HS-5 (cell line): ENCODE measurements around the gene MAGEF1.
"Not testable (repeated sequence)": the region's sequence is repeated elsewhere in the genome, so short reads cannot be mapped to it uniquely, and the experiment has no call there.

Experiments used
- DNase-seq: peaks from one replicate; pipeline ENCODE4 v3.0.0-alpha.2; 2012; ENCODE audit warnings: low read depth

MAGEF1 gene

DNA sequence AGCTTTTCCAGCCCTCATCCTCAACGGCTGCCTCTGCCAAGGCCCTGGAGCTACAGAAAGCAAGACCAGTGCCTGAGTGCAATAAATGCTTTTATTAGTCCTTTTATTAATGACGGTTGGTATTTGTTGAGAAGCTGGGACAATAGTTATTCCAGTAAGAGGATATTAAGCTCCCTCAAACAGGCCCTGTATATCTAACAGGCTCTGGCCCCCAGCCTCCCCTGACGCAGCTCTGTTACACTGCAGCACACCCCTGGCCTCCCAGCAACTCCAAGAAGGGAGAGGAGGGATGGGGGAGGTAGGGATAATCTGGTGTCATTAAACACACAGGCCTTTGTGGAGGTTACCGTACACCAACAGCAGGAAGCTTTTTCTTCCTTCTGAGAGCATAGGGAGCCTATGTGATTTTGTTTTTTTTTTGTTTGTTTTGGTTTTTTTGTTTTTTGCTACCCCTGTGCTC lies 30.8 kb upstream of the MAGEF1 start:
- DNase-seq, result no peak

DNA sequence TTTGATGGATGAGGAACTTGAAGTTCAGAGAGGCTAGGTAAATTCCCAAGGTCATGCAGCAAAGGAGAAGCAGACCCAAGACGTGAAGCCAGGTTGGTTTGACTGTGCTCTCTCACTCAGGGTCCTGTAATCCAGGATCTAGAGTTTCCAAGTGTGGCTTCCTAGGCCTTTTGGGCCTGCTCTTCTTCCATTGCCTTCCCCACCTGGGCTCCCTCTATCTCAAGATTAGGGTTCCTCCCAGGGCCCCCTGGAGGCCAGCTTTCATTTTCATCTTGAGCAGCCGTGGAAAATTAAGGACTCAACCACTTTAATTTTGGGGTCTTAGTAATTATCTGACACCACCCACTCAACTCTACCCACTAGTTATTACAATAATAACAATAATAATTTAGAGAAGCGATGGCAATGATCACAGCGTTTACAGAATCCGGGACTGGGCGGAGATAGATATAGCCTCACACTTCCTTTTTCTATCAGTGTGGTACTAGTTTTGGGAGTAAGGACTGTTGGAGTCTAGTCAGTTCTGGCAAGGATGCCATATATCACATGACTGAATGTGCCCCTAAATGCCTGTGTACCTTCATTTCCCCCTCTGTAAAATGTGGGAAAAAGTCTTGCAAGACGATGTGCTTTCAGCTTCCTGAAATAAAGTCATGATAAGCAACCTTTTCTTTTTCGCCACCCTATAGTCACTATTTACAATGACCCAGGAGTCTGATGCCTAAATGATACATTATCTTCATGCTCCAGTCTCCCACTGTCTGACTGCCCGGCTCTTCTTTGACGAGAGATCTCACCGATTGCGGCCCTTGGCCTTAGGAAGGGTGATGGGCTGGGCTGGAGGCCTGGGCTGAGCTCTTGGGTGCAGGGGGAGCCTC lies 30.2 kb upstream of the MAGEF1 start:
- DNase-seq, result no peak

DNA sequence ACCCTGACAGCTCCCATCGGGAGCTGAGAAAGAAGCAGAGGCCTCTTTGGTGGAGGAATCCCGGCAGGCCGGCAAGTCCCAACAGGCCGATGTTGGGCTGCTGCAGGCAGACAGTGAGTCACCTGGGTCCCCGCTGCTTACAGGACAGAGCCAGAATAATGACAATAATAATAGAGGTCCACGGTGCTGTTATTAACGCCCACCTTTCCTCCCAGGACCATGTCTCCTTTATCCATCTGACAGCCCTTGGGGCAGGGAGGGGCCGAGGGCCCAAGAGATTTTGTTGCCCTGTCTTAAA lies 29.3 kb upstream of the MAGEF1 start:
- DNase-seq, result no peak

DNA sequence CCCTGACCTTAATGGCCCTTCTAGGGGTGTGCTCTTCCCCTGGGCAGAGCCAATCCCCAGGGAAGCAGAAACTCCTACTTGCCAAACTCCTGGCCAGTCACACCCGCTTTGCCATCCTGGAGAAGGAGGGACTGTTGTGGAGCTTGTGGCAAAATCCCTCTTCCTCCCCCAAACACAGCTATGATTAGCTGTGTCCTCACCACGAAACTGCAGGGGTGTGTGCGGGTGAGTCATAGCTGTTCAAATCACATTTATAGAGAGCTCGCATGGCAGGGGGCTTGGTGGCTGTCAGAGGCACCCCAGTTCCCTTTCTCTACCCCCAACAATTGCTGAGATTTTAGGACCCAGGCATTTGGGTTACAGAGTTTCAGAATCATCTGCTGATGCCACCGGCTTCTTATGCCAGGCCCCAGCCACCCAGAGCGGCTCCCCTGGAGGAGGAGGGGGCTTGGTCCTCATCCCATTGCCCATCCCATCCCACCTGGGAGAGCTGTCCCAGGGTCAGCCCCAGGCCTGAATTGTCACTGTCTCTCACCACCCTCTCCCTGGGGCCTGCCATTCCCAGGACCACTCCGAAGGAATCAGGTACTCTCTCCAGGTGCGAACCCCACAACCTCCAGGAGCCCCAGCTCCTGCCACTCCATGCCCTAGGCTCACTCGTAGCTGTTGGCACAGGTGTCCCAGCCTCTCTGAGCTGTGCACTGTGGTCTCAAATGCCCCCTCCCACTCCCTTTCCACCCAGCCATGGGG lies 28.8 kb upstream of the MAGEF1 start:
- peak; percentile 46 for DNase-seq

DNA sequence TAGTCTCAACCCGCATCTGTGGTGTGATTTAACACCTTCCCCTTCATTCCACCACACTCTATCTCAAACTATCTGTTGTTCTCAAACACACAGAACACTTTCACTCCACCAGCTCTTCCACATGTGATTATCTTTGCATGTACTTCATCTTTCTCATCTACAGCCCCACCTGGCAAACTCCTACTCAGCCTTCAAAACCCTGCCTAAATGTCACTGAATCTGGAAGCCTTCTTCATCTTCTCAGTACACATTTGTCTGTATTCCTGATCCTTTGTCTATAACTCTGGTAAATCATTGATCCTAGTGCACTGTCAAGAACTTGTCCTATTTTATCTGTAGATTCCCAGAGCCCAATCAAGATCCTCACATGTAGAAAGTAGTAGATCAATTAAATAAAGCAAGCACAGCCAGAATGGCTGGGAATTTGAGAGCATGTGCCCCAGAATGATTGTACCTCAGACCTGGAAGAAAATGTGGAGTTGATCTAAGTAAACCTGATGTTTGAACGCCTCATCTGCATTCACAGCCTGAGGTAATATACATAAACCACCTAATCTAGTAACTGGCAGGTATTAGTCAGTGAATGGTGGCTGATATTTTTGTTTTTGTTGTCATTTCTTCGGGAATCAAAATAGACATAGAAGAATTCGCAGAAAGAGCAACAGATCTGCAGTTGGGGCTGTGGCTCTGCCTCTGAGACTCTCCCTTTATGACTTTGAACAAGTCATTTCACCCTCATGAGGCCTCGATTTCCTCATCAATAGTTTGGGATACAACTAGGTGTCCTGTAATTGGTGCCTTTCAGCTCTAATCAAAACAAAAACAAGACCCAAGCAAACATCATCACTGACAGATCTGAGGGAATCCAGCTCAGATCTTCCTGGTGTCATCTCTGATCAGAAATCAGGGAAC lies 28.0 kb upstream of the MAGEF1 start:
- no peak for DNase-seq

DNA sequence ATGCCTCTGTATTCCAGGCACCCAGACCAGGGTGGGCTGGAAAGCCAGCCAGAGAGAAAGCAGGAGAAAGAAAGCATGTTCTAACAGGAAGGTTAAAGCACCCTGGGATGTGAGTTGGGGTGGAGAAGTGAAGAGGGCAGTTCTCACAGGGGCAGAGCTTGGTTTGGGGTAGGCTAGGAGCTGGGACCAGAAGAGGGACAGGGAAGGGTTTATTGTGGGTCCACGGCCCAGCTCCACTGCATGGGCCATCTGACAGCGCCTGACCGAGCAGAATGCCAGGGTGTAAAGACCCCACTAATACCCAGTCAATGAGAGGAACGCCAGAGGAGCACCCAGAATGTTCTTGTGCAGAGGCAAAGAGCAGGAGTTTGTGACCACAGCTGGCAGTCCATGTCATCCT lies 27.1 kb upstream of the MAGEF1 start:
- DNase-seq, result no peak

DNA sequence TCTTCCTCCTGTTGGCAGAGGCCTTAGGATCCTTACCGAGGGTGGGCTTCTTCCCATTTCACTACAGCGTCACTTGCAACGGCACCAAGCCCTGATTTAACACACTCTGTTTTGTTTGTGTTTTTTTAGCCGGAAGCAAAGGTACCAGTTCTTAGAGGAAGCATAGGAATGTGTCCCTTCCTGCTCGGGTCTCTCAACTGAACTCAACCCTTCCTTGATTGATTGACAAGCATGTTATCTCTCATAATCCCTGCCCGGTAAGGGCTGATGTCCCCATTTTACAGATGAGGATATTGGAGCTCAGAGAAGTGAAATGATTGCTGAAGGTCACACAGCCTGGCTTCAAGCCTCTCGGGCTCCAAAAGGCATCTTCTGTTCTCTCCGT lies 26.6 kb upstream of the MAGEF1 start:
- DNase-seq, result no peak

DNA sequence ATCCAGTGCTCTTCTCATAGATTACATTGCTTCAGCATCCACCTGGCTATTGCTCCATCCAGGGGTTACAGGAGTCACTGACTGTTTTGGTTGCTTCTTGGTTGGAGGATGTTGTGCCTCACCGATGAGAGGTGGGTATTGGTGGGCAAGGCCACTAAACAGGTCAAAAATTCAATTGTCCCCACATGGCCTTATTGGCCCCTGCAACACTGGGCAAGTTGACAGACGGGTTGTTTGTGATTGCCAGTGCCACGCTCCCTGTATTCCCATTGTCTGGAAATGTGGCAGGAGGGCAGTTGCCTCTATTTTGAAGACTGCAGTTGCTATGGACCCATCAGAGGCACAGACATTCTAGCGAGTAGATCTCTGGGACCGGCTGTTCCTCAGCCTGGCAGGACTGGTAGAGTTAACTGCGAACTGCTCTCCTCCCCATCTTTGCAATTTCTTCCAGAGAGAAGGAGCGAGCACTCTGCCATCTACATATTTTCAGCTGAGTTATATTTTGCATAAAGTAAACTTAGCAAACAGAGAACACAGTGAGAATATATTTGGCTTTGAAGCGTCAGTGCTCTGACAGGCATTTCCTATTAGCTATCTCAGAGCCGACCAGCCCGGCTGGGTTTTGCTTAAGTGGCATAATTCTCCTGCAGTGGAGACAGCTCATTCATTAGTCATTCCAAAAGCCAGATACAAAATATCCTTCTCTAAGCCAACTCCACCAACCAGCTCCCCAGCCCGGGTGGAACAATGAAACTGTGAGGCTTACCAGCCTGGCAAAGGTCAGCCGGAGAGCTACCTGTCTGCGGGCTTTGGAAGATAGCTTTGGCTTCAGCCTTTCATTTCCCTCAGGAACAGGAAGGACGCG lies 26.0 kb upstream of the MAGEF1 start:
- DNase-seq, result peak; percentile 30

DNA sequence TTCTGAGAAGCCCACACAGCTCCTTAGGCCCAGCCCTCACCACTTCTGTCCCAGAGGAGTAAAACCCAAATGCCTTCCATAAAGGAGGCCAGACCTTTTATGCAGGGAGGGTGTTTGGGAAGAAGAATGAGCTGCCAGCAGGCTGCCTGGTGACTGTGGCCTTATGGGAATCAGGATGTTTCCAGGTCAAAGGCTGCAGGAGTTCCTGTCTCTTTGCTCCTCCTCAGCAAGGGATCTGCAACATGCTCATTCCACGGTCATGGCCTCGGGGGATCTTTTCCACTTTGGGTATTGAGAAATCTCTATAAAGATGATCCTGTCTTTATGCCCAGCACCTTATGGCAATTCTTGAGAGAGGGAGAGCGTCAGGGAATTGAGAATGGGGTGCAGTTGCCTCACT lies 25.2 kb upstream of the MAGEF1 start:
- DNase-seq, result no peak

DNA sequence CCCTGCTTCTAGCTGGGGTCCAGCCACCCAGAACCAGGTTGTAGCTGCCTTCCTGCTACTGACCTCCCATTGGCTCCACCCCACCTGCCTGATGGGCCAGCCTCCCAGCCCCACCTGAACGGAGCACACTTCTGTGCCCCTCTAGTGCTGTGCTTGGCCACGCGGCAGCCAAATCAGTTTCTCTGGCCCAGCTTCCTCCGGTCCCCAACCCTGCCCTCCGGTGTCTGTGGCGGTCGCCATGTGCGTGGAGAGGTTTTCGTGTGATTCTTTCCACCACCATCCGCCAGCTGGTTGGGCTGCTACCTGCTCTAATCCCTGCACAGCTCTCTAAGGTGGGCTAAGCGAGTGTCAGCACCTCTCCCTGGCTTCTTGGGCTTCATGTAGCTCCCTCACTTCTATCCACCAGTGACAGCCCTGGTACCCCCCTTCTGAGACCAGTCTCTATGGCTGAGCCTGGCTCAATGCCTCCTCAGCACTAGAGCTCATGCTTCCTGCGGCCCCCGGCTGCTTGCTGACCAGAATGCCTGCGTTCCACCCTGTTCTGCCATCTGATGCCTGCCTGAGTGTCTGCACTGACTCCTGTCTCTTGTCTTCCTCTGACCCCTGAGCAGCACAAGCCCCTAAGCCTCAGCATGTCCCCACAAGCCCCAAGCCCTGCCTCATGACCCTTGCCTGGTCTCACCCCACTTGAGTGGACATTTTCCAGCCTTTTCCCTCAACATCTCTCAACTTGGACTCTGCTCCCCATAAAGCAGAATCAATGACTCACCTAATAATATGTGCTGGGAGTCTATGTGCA lies 23.2 kb upstream of the MAGEF1 start:
- no peak for DNase-seq

DNA sequence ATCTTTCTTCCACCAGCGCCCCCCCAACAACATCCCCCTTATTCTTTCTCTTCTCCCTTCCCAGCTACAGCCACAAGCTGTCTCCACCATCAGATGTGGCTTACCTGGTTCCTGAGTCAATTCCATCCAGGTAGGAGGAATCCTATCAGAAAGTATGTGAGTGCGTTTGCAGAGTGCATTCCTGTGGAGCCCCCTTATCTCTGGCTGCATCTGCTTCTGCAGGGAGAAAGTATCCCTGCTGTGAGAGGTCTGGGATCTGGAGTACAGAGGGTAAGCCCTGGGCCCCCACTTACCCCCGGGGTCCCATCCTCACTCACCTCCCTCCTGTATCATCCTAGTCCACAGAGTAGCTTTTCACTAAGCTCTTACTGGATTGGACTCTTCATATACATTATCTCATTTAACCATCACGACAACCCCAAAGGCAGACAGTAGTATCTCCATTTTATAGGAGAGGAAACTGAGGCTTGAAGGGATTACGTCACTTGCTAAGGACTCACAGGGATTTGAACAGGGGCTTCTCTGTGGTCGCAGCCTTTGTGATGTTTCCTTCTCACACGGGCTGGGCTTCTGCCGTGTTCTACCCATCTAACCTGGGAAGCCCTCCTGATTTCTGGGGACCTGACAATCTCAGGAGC lies 22.2 kb upstream of the MAGEF1 start:
- no peak for DNase-seq

DNA sequence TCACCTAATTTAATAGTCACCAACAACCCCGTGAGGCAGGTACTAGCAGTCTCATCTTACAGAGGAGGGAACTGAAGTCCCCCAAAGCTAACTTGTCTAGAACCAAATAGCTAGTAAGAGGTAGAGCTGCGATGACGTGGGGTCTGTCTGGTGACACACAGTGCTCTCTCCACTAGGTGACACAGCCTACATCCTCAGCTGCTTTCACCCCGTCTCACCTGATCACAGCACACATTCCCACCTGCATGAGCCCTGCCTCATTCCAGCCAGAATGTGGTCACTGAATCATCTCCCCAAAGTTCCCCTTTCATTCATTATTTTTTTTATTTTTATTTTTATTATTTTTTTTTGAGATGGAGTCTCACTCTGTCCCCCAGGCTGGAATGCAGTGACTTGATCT lies 21.3 kb upstream of the MAGEF1 start:
- no peak for DNase-seq

DNA sequence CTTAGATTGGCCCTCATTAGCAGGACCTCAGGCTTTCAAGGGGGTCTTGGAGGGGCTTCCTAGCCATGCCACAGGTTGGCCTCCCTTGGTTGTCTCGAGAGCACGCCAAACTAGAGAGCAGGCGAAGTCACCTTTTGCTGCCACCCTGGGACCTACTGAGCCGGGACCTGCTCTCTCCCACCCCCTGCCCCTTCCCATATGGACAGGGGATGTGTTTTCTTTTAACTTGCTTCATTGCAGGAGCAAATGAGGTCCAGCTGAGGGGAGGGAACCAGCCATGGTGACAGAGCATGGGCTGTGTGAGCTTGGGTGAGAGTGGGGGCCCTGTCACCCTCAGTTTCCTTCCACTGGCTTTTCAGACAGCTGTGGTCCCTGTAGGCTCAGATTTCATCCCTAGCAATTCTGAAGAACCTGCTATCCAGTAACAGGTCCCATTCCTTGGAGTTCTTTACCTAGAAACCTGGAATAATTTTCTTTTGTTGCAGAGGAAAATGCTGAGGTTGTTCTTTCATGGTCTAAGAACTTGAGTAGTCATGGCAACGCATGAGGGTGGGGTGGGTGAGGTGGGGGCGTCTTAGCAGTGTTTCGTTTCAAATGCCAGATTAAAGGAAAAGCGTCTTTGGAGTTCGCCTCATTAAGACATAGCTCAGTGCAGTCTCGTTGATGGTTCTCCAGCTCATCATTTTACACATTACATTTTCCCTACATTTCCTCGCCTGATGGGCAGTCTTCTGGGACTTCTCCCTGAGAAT lies 20.1 kb upstream of the MAGEF1 start:
- no peak for DNase-seq

DNA sequence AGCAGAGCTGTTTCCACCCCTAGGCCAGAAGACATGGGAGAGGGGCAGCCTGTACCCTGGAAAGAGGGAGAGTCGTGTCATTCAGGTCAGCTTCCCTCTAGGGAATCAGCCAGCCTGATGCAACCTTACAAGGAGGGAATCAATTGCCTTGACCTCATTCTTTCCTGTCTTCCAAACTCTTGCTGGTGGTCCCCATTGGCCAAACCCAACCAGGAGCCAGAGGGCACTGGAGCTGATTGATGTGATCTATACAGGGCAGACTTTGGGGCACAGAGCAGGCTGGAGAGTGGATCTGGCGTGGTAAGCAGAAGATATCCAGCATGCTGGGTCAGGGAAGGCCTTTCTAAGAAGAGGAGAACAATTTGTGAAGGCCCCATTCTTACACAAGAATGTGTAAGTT lies 19.1 kb upstream of the MAGEF1 start:
- no peak for DNase-seq

DNA sequence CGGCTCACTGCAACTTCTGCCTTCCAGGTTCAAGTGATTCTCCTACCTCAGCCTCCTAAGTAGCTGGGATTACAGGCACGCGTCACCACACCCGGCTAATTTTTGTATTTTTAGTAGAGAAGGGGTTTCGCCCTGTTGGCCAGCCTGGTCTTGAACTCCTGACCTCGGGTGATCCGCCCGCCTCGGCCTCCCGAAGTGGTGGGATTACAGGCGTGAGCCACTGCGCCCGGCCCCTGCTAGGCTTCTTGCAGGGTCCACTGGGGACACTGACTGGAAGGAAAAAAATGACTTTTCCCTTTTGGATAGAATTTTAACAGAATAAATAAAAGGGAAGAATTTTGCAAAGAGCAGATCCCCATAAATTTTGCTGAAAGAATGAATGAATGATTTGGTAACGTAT lies 17.3 kb upstream of the MAGEF1 start:
- not testable (repeated sequence) for DNase-seq

DNA sequence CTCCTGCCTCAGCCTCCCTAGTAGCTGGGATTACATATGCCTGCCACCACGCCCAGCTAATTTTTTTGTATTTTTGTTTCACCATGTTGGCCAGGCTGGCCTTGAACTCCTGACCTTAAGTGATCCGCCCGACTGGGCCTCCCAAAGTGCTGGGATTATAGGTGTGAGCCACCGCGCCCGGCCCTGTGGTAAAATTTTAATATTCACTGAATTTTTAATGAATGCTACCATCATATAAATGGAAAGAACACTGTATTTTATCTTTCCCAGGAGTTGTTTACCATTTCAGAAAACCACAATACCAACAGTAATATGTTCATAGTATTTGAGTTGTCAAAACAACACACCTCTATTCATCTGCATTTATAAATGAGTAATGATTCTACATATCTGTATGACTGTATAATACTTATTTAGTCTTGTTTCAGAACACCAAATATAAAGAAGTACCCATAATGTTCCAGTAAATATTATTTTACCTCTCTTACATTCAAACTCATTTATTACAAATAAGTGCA lies 16.2 kb upstream of the MAGEF1 start:
- no peak for DNase-seq

DNA sequence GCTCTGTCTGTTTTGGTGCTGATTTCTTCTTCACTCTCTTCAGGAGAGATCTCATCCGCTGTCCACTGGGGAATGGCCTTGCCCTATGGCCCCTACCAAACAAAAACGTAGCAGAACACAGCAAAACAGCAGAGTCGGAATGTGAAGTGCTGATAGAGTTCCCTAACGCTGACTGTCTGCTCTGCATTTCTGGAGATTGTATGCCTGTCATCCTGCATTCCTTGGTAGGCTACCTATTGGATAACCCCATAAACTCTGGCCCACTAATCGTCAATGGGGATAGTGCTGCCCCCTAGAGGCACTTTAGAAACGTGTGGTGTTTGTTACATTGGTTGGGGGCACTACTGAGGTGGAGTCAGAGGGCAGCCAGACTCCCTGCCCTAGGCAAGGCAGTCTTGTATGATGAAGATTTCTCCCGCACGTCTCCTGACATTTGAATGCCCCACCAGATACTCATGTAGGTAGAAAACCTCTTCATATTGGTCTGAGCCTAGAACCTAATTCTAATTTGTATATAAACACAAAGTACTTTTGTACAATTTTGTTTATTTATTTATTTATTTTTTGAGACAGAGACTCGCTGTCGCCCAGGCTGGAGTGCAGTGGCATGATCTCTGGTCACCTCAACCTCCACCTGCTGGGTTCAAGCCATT lies 15.6 kb upstream of the MAGEF1 start:
- no peak for DNase-seq

DNA sequence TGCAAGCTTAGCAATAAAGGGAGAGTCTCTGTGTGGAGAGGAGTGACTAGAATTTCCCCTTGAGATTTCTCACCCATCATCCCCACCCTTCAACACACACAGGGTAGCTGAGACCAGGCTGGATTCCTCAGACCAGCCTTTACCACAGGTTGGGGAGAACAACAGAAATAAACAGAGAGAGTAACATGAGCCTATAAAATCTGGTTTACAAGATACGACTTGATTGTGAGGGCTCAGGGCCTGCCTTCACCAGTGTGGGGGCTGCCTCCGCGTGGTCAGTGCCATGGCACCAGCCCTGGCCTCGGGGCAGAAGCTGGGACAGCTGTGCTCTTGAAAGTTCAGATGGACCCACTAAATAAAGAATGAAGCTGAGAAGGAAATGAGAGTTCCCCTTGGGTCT lies 14.6 kb upstream of the MAGEF1 start:
- no peak for DNase-seq
